Measurements from ENCODE around the gene ARHGAP15. TPM values are rescaled to one million over a fixed set of nuclear protein-coding genes. Genes with fewer than 3 reads are reported as not detected.

ARHGAP15 gene
- total and polyA plus RNA-seq, 2 donors from 2014 or later = 5.7 to 23.1 TPM

DNA sequence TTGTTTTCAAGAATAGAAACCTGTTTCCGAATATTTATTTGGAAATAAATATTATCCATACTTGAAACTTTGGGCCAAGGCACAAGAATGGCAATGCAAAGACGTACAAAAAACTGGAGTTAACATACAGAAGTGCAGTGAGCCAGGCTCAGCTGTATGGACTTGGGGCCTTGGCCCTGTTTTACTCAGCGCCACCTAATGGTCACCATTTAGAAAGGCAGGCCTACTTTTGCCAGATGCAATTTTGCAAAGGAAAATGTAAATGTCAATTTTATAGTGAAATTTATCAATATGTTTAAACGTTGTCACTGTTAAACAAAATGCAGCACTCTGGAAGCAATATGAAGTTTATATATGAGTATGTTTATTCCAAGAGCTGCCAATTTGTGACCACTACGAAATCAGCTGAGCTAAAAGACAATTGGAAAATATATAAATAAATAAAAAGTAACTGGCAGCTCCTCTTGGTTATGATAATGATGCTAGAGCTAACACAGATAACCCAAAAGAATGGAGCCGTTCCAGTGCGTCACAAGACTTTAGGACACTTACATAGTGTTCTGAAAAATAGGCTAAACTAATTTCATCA, 155.0 kb downstream of the ARHGAP15 start:
- DNase-seq (peak in 2 of 5 donors; percentile 19 to 29), FAIRE-seq (peak; percentile 21)
- peak; percentile 17 for TF ChIP-seq CTCF (IDR thresholded peaks at IDR 0.05; ENCODE audit: borderline replicate concordance, extremely low read depth, insufficient read depth)

GRCh38 chr2:143289025-143289424, 159.8 kb downstream of the ARHGAP15 start:
- Histone ChIP-seq H3K4me3 (ENCODE audit: low read length in 3 of 3) (no peak overlapping the region), H3K27me3 (ENCODE audit: control insufficient read depth, insufficient read depth, low read length) (no peaks in the 10 kb centered on the region), H3K4me1 (ENCODE audit: control insufficient read depth in 2 of 3, insufficient read depth in 2 of 3, low read depth in 1 of 3, low read length in 3 of 3) (no peaks in the 10 kb centered on the region), H3K36me3 (ENCODE audit: control insufficient read depth in 2 of 3, insufficient read depth in 3 of 3, low read length in 3 of 3) (no peaks in the 10 kb centered on the region), H3K9me3 (ENCODE audit: control insufficient read depth in 2 of 3, insufficient read depth in 1 of 3, low read length in 3 of 3) (no peaks in the 10 kb centered on the region), H3K27ac (ENCODE audit: low read depth in 2 of 2, low read length in 2 of 2) (no peak overlapping the region), H3K9ac (ENCODE audit: low read length in 3 of 3) (no peak overlapping the region)
- TF ChIP-seq CTCF (IDR thresholded peaks at IDR 0.05; ENCODE audit: borderline replicate concordance, extremely low read depth, insufficient read depth) = no peak
- FAIRE-seq = no peak
- DNase-seq = no peak
- intact Hi-C loops (cut with DNase I) = no loop called here

More for the DNA sequence above, 155.0 kb downstream of the ARHGAP15 start:
- Histone ChIP-seq H3K9ac (ENCODE audit: low read length in 3 of 3) (no peak overlapping the region), H3K36me3 (ENCODE audit: control insufficient read depth in 2 of 3, insufficient read depth in 3 of 3, low read length in 3 of 3) (no peaks in the 10 kb centered on the region), H3K27me3 (ENCODE audit: control insufficient read depth, insufficient read depth, low read length) (no peaks in the 10 kb centered on the region), H3K27ac (ENCODE audit: low read depth in 2 of 2, low read length in 2 of 2) (no peak overlapping the region), H3K9me3 (ENCODE audit: control insufficient read depth in 2 of 3, insufficient read depth in 1 of 3, low read length in 3 of 3) (no peaks in the 10 kb centered on the region), H3K4me3 (ENCODE audit: low read length in 3 of 3) (no peak overlapping the region), H3K4me1 (ENCODE audit: control insufficient read depth in 2 of 3, insufficient read depth in 2 of 3, low read depth in 1 of 3, low read length in 3 of 3) (no peaks in the 10 kb centered on the region)
- intact Hi-C loops (cut with DNase I) = no loop called here

DNA sequence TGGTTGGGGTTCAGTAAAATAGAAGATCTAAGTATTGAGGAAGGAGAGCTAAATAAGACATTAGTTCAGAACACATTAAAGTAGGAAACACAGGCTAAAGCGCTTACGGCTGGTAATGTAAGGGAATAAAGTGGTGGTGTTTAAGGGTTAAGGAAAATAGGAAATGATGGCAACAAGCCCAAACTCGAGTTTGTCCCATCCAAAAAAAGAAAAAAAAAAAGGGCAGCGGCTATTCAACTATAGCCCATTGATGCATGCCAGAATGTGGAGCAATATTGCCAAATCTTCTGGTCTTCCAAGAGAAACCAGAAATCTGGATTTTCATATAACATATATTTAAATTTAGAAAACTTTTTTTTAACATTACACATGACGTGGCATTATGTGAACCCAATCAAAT, 161.0 kb downstream of the ARHGAP15 start:
- Histone ChIP-seq H3K4me1 (ENCODE audit: control insufficient read depth in 2 of 3, insufficient read depth in 2 of 3, low read depth in 1 of 3, low read length in 3 of 3) (no peaks in the 10 kb centered on the region), H3K27me3 (ENCODE audit: control insufficient read depth, insufficient read depth, low read length) (no peaks in the 10 kb centered on the region), H3K9ac (ENCODE audit: low read length in 3 of 3) (no peak overlapping the region), H3K9me3 (ENCODE audit: control insufficient read depth in 2 of 3, insufficient read depth in 1 of 3, low read length in 3 of 3) (no peaks in the 10 kb centered on the region), H3K4me3 (ENCODE audit: low read length in 3 of 3) (no peak overlapping the region), H3K36me3 (ENCODE audit: control insufficient read depth in 2 of 3, insufficient read depth in 3 of 3, low read length in 3 of 3) (no peaks in the 10 kb centered on the region), H3K27ac (ENCODE audit: low read depth in 2 of 2, low read length in 2 of 2) (no peak overlapping the region)
- FAIRE-seq (no peak), DNase-seq (no peak)
- intact Hi-C loops (cut with DNase I) = no loop called here
- no peak for TF ChIP-seq CTCF (IDR thresholded peaks at IDR 0.05; ENCODE audit: borderline replicate concordance, extremely low read depth, insufficient read depth)

DNA sequence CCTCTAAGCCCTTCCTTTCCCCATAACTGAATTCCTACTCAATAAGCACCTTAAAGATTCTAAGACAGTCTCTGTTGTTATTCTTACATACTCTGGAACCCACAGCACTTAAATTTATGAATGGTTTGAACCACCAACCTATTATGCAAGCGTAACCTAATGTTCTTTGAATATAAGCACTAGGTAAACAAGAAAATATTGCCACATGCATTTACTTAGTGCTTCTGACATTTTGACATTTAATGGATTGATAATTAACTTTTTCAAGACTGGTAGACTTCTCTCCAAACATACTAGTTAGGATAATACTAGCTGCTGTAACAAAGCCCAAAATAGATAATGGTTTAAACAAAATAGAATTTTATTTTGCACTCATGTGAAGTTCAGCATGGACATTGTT, 164.8 kb downstream of the ARHGAP15 start:
- no peak for TF ChIP-seq CTCF (IDR thresholded peaks at IDR 0.05; ENCODE audit: borderline replicate concordance, extremely low read depth, insufficient read depth)
- Histone ChIP-seq H3K9me3 (ENCODE audit: control insufficient read depth in 2 of 3, insufficient read depth in 1 of 3, low read length in 3 of 3) (no peaks in the 10 kb centered on the region), H3K27me3 (ENCODE audit: control insufficient read depth, insufficient read depth, low read length) (no peaks in the 10 kb centered on the region), H3K36me3 (ENCODE audit: control insufficient read depth in 2 of 3, insufficient read depth in 3 of 3, low read length in 3 of 3) (no peaks in the 10 kb centered on the region), H3K9ac (ENCODE audit: low read length in 3 of 3) (no peak overlapping the region), H3K4me1 (ENCODE audit: control insufficient read depth in 2 of 3, insufficient read depth in 2 of 3, low read depth in 1 of 3, low read length in 3 of 3) (no peaks in the 10 kb centered on the region), H3K27ac (ENCODE audit: low read depth in 2 of 2, low read length in 2 of 2) (no peak overlapping the region), H3K4me3 (ENCODE audit: low read length in 3 of 3) (no peak overlapping the region)
- DNase-seq (no peak), FAIRE-seq (no peak)
- intact Hi-C loops (cut with DNase I) = no loop called here

All from kidney (tissue), 14 donors.